IMR-90 (cell line): ENCODE data around the gene GPC4. TPM values are rescaled to one million over a fixed set of nuclear protein-coding genes. Genes with fewer than 3 reads are reported as not detected.

Experiments
- ATAC-seq: fragments of 200-7000 bp; cut with Tn5 transposase; 2 replicates; pipeline ENCODE4 v1.9.1; 2020; ENCODE audit warnings: low read depth, mild to moderate bottlenecking, moderate library complexity
- BruUV-seq: library from RNA; stranded (reverse); fragments of 400-500 nt; replicated peaks from 2 replicates; lab custom pipeline; 2021; lab: Mats Ljungman, UMichigan
- CTCF ChIA-PET: fragments of 300-600 bp; formaldehyde crosslinking; extraction: SDS; loops from one replicate; lab custom pipeline; 2021; ENCODE audit warnings: antibody characterized with exemption; lab: Yijun Ruan, JAX
- POLR2A ChIA-PET: fragments of 300-600 bp; sonication (Branson Sonifier 250); formaldehyde crosslinking; loops from one replicate; lab custom pipeline; 2022; ENCODE audit warnings: antibody characterized with exemption; ENCODE audit not compliant: unreplicated experiment; lab: Charles Lee
- DNase-seq: peaks from one replicate; pipeline ENCODE4 v3.0.0; 2013
- H2AFZ ChIP-seq: replicated peaks from 2 replicates; pipeline ENCODE3; 2013; ENCODE audit warnings: low read length, mild to moderate bottlenecking; ENCODE audit not compliant: poor library complexity
- H2AK5ac ChIP-seq: 2 replicates; pipeline ENCODE4 v1.6.1; 2013; ENCODE audit warnings: low read depth, low read length, inconsistent platforms
- H2AK9ac ChIP-seq: replicated peaks from 2 replicates; pipeline ENCODE3; 2013; ENCODE audit warnings: mild to moderate bottlenecking, low read depth, low read length, moderate library complexity; ENCODE audit not compliant: poor library complexity
- H2BK120ac ChIP-seq: 2 replicates; pipeline ENCODE4 v1.6.1; 2013; ENCODE audit warnings: low read depth, low read length, inconsistent platforms
- H2BK15ac ChIP-seq: 3 replicates; pipeline ENCODE4 v1.6.1; 2013; ENCODE audit warnings: low read depth, low read length, inconsistent platforms
- H2BK20ac ChIP-seq: 2 replicates; pipeline ENCODE4 v1.6.1; 2013; ENCODE audit warnings: low read depth, mild to moderate bottlenecking, inconsistent platforms, low read length, moderate library complexity
- H2BK5ac ChIP-seq: 2 replicates; pipeline ENCODE4 v1.6.1; 2013; ENCODE audit warnings: mild to moderate bottlenecking, low read depth, low read length, inconsistent platforms; ENCODE audit not compliant: poor library complexity, severe bottlenecking
- H3K14ac ChIP-seq: replicated peaks from 2 replicates; pipeline ENCODE4 v1.6.1; 2013; ENCODE audit warnings: low read depth, low read length, inconsistent platforms
- H3K18ac ChIP-seq: 2 replicates; pipeline ENCODE4 v1.6.1; 2013; ENCODE audit warnings: low read depth, low read length, control low read depth
- H3K23ac ChIP-seq: 2 replicates; pipeline ENCODE4 v1.6.1; 2013; ENCODE audit warnings: low read depth, low read length, inconsistent platforms
- H3K27ac ChIP-seq: 2 replicates; pipeline ENCODE4 v1.5.1; 2013; ENCODE audit warnings: mild to moderate bottlenecking, control low read depth, low read length; ENCODE audit not compliant: insufficient read depth
- H3K27me3 ChIP-seq: 2 replicates; pipeline ENCODE4 v1.6.1; 2013; ENCODE audit warnings: low read length; ENCODE audit not compliant: control insufficient read depth, insufficient read depth
- H3K36me3 ChIP-seq: 2 replicates; pipeline ENCODE4 v1.6.1; 2013; ENCODE audit warnings: low read length, mixed read lengths; ENCODE audit not compliant: control insufficient read depth, insufficient read depth
- H3K4ac ChIP-seq: 2 replicates; pipeline ENCODE4 v1.6.1; 2013; ENCODE audit warnings: low read depth, low read length, inconsistent platforms
- H3K4me1 ChIP-seq: 2 replicates; pipeline ENCODE4 v1.6.1; 2013; ENCODE audit warnings: low read length, mixed read lengths; ENCODE audit not compliant: control insufficient read depth, insufficient read depth
- H3K4me2 ChIP-seq: 2 replicates; pipeline ENCODE4 v1.6.1; 2013; ENCODE audit warnings: low read depth, mild to moderate bottlenecking, control low read depth, low read length, moderate library complexity
- H3K4me3 ChIP-seq: 2 replicates; pipeline ENCODE4 v1.5.1; 2013; ENCODE audit warnings: low read depth, mild to moderate bottlenecking, control low read depth, low read length, moderate library complexity; ENCODE audit not compliant: insufficient read depth
- H3K56ac ChIP-seq: 2 replicates; pipeline ENCODE4 v1.6.1; 2013; ENCODE audit warnings: low read length, inconsistent platforms; ENCODE audit not compliant: insufficient read depth; ENCODE audit errors: extremely low read depth
- H3K79me1 ChIP-seq, 2 experiments: 2 replicates each; pipeline ENCODE4 v1.6.1; 2013; ENCODE audit warnings: low read length in 2 of 2, inconsistent platforms in 1 of 2, low read depth in 1 of 2
- H3K9ac ChIP-seq: 2 replicates; pipeline ENCODE4 v1.6.1; 2013; ENCODE audit warnings: low read depth, low read length, control low read depth
- H3K9me1 ChIP-seq: 2 replicates; pipeline ENCODE4 v1.6.1; 2013; ENCODE audit warnings: low read length, inconsistent platforms; ENCODE audit not compliant: insufficient read depth
- H3K9me3 ChIP-seq: 2 replicates; pipeline ENCODE4 v1.6.1; 2013; ENCODE audit warnings: low read length; ENCODE audit not compliant: control insufficient read depth, insufficient read depth
- H4K20me1 ChIP-seq: 2 replicates; pipeline ENCODE4 v1.6.1; 2013; ENCODE audit warnings: low read length, inconsistent platforms; ENCODE audit not compliant: insufficient read depth
- H4K5ac ChIP-seq: 2 replicates; pipeline ENCODE4 v1.6.1; 2013; ENCODE audit warnings: mild to moderate bottlenecking, low read depth, low read length, control low read depth
- H4K8ac ChIP-seq, 2 experiments: 2 replicates each; pipeline ENCODE4 v1.6.1; 2013; ENCODE audit warnings: low read depth in 2 of 2, low read length in 2 of 2, control low read depth in 1 of 2, inconsistent platforms in 1 of 2
- H4K91ac ChIP-seq: 2 replicates; pipeline ENCODE4 v1.6.1; 2013; ENCODE audit warnings: low read depth, low read length, inconsistent platforms; ENCODE audit not compliant: insufficient read depth
- BHLHE40 ChIP-seq: fragments of 150-350 bp; IDR thresholded peaks from 2 replicates; pipeline ENCODE4 v1.6.1; 2016; ENCODE audit warnings: mild to moderate bottlenecking, low read depth, low read length
- CEBPB ChIP-seq: IDR thresholded peaks from 2 replicates; pipeline ENCODE4 v1.6.1; 2012; ENCODE audit warnings: low read depth, low read length, improper control_type of control experiment
- CHD1 ChIP-seq: IDR thresholded peaks from 2 replicates; pipeline ENCODE4 v1.6.1; 2012; ENCODE audit warnings: low read depth, low read length, improper control_type of control experiment
- CTCF ChIP-seq: conservative IDR thresholded peaks from 2 replicates; pipeline ENCODE4 v1.5.1; 2012; ENCODE audit warnings: mild to moderate bottlenecking, low read depth, low read length, improper control_type of control experiment
- ELK1 ChIP-seq: fragments of 150-350 bp; IDR thresholded peaks from 2 replicates; pipeline ENCODE4 v1.6.1; 2016; ENCODE audit warnings: low read depth, mild to moderate bottlenecking, low read length, moderate library complexity, borderline replicate concordance
- FOS ChIP-seq: fragments of 150-350 bp; IDR thresholded peaks from 2 replicates; pipeline ENCODE4 v1.6.1; 2016; ENCODE audit warnings: low read depth, low read length
- MAFK ChIP-seq: IDR thresholded peaks from 2 replicates; pipeline ENCODE4 v1.6.1; 2012; ENCODE audit warnings: low read depth, low read length, improper control_type of control experiment
- MAZ ChIP-seq: IDR thresholded peaks from 2 replicates; pipeline ENCODE4 v1.6.1; 2012; ENCODE audit warnings: low read depth, mild to moderate bottlenecking, low read length, improper control_type of control experiment, moderate library complexity, borderline replicate concordance
- NFE2L2 ChIP-seq: fragments of 150-350 bp; IDR thresholded peaks from 2 replicates; pipeline ENCODE4 v1.6.1; 2016; ENCODE audit warnings: low read depth, mild to moderate bottlenecking, low read length
- POLR2A ChIP-seq: IDR thresholded peaks from 2 replicates; pipeline ENCODE4 v1.6.1; 2012; ENCODE audit warnings: mild to moderate bottlenecking, low read depth, low read length
- RAD21 ChIP-seq: IDR thresholded peaks from 2 replicates; pipeline ENCODE4 v1.6.1; 2012; ENCODE audit warnings: low read length, improper control_type of control experiment
- RCOR1 ChIP-seq: IDR thresholded peaks from 2 replicates; pipeline ENCODE4 v1.6.1; 2012; ENCODE audit warnings: mild to moderate bottlenecking, low read length, improper control_type of control experiment; ENCODE audit not compliant: insufficient replicate concordance
- RFX5 ChIP-seq: IDR thresholded peaks from 2 replicates; pipeline ENCODE4 v1.8.0; 2012; ENCODE audit warnings: low read depth, mild to moderate bottlenecking, low read length, moderate library complexity
- SMC3 ChIP-seq: fragments of 150-350 bp; IDR thresholded peaks from 2 replicates; pipeline ENCODE4 v1.6.1; 2016; ENCODE audit warnings: low read depth, mild to moderate bottlenecking, antibody characterized with exemption, low read length, moderate library complexity
- USF2 ChIP-seq: fragments of 150-350 bp; IDR thresholded peaks from 2 replicates; pipeline ENCODE4 v1.6.1; 2017; ENCODE audit warnings: mild to moderate bottlenecking, antibody characterized with exemption, low read length, low read depth
- WGBS, 2 experiments: methylation state at CpG; one replicate each; pipeline versions ENCODE4 v1.1.5 to v1.1.7; 2013; ENCODE audit warnings: missing lambda C conversion rate in 2 of 2; ENCODE audit not compliant: insufficient read length in 1 of 2; ENCODE audit errors: extremely low coverage in 2 of 2; 5-methylcytosine and 5-hydroxymethylcytosine counted together
- dilution Hi-C: fragments of 300-500 bp; cut with HindIII; formaldehyde crosslinking; loops from one replicate; pipeline ENCODE4 v1.14.3; 2018; ENCODE audit warnings: low sequenced_read_pairs; ENCODE audit not compliant: unreplicated experiment
- in situ Hi-C: fragments of 300-500 bp; cut with MboI; formaldehyde crosslinking; loops from 3 replicates; pipeline ENCODE4 v1.14.3; 2019; ENCODE audit warnings: low sequenced_read_pairs, inconsistent platforms, mixed read lengths
- intact Hi-C: fragments of 100-400 bp; cut with micrococcal nuclease; formaldehyde crosslinking; loops from 2 replicates; pipeline ENCODE4 v1.10.0; 2022
- polyA plus RNA-seq, 3 experiments: library from polyadenylated mRNA; depleted of rRNA; stranded (reverse); fragments of >200 nt; gene quantifications; 2 replicates each; pipeline ENCODE4 v1.2.3, GENCODE V29; 2012; ENCODE audit warnings: low replicate concordance in 1 of 3
- total RNA-seq: library from RNA; depleted of rRNA; stranded (reverse); fragments of >200 nt; gene quantifications from 2 replicates; pipeline ENCODE4 v1.2.3, GENCODE V29; 2012

GPC4 gene
- total and polyA plus RNA-seq, 2 of the 4 experiments (the other 2 are of a cell fraction) = 0.54 to 1.6 TPM

- Histone ChIP-seq H2AK5ac (no peak overlapping the region), H2BK20ac (no peak overlapping the region), H3K4me2 (no peak overlapping the region), H4K5ac (no peak overlapping the region), H4K91ac (no peak overlapping the region), H3K56ac (no peak overlapping the region), H3K23ac (no peak overlapping the region), H3K9me3 (no peaks in the 10 kb centered on the region), H3K4ac (no peak overlapping the region), H2BK15ac (no peak overlapping the region), H2AK9ac (no peak overlapping the region), H3K79me1 (no peaks in the 10 kb centered on the region), H2BK5ac (no peak overlapping the region), H3K4me3 (no peak overlapping the region), H3K14ac (no peak overlapping the region), H2BK120ac (no peak overlapping the region), H2AFZ (no peak overlapping the region), H3K27ac (no peak overlapping the region), H3K4me1 (no peaks in the 10 kb centered on the region), H4K8ac (no peak overlapping the region), H3K27me3 (peaks cover 2% of the 10 kb centered on the region; the same call in 1 of the 2 replicates), H3K9me1 (no peaks in the 10 kb centered on the region), H4K20me1 (no peaks in the 10 kb centered on the region), H3K9ac (no peak overlapping the region), H3K18ac (no peak overlapping the region), H3K36me3 (no peaks in the 10 kb centered on the region)
- DNase-seq (no peak), ATAC-seq (no peak)
- ChIA-PET CTCF (interaction anchor here (0.7 to 2.4 kb wide), 2 partner anchors 336 to 338 kb away, joined by 4 to 11 read pairs; no protein-coding TSS in a partner anchor), POLR2A (no interaction called here)
- in situ Hi-C loops = loop anchor here (10.0 kb wide), 1 partner anchor 342 kb away; no protein-coding TSS in a partner anchor
- TF ChIP-seq CEBPB = no peak
- TF ChIP-seq CHD1 = no peak
- TF ChIP-seq CTCF = no peak
- TF ChIP-seq USF2 = no peak
- no peak for TF ChIP-seq NFE2L2
- TF ChIP-seq SMC3 = no peak
- no peak for TF ChIP-seq RAD21
- TF ChIP-seq RCOR1 = no peak
- no peak for TF ChIP-seq POLR2A
- TF ChIP-seq ELK1 = no peak
- no peak for TF ChIP-seq MAFK
- TF ChIP-seq MAZ = no peak
- no peak for TF ChIP-seq BHLHE40
- no peak for TF ChIP-seq RFX5
- TF ChIP-seq FOS = no peak
- WGBS, 2 experiments = no CpG with 5 or more reads among the region's 4 CpGs
- dilution Hi-C loops = no loop called here
- BruUV-seq = no TSS peak
- intact Hi-C loops = no loop called here
These were observed 82.6 kb downstream of the GPC4 start for GRCh38 chrX:133332737-133333136.
